ENCODE results near the gene DDR2.

- TF ChIP-seq SIN3A (IDR thresholded peaks at IDR 0.05; ENCODE audit: borderline replicate concordance, insufficient read depth, low read depth, low read length) = no peak
- no peak for TF ChIP-seq POLR2AphosphoS5 (IDR thresholded peaks at IDR 0.05; ENCODE audit: low read depth, low read length)
- no peak for TF ChIP-seq CTCF (IDR thresholded peaks at IDR 0.05)
- no peak for TF ChIP-seq REST (IDR thresholded peaks at IDR 0.05; ENCODE audit: insufficient read depth in 1 of 2, low read depth in 2 of 2, low read length in 1 of 2)
- no peak for TF ChIP-seq TCF7L2 (IDR thresholded peaks at IDR 0.05; ENCODE audit: low read depth, low read length)
Observed at GRCh38 chr1:162725301-162725837, 93.1 kb downstream of the DDR2 start.
